ENCODE data around the gene IFNA8. TPM values are rescaled to one million over a fixed set of nuclear protein-coding genes. Genes with fewer than 3 reads are reported as not detected.

Gene IFNA8
- total and polyA plus RNA-seq, 7 experiments from 2014 or later, result not detected

- no peaks in the 10 kb centered on the region for H3K36me3 ChIP-seq (ENCODE audit: control insufficient read depth in 2 of 3, insufficient read depth in 3 of 3, low read length in 3 of 3)
- peak overlapping the region; percentile 28 for H3K4me3 ChIP-seq (ENCODE audit: low read length)
- H3K4me1 Mint-ChIP-seq, result peaks cover 0 to 7% (median 3%) of the 10 kb centered on the region in 7 donors
- POLR2A ChIA-PET, result no interaction called here
- peak overlapping the region; percentile 46 to 77 (median 66) for H3K4me3 Mint-ChIP-seq
- peaks cover 0 to 5% of the 10 kb centered on the region in 2 donors for H3K4me1 ChIP-seq (ENCODE audit: control insufficient read depth in 2 of 2, insufficient read depth in 2 of 2, low read length in 2 of 2)
- DNase-seq (peak in 3 of 9 donors; percentile 6 to 14 (median 7)), ATAC-seq (no peak)
- H3K27me3 ChIP-seq (ENCODE audit: control insufficient read depth in 2 of 2, insufficient read depth in 2 of 2, low read length in 2 of 2), result peaks cover 4 to 11% of the 10 kb centered on the region in 2 donors
- H3K27ac Mint-ChIP-seq, result no peak overlapping the region
- H3K27ac ChIP-seq (ENCODE audit: low read depth, low read length), result no peak overlapping the region
- H3K36me3 Mint-ChIP-seq, result no peaks in the 10 kb centered on the region
- CTCF ChIA-PET, result interaction anchor here (0.8 to 1.0 kb wide), 2 partner anchors 11 to 23 kb away, joined by 3 read pairs; no protein-coding TSS in a partner anchor
- H3K27me3 Mint-ChIP-seq, result peaks cover 36 to 86% (median 54%) of the 10 kb centered on the region in 5 donors
- H3K9me3 Mint-ChIP-seq, result no peaks in the 10 kb centered on the region
- H3K9me3 ChIP-seq (ENCODE audit: control insufficient read depth in 2 of 3, low read length in 3 of 3), result no peaks in the 10 kb centered on the region
- intact Hi-C loops (cut with micrococcal nuclease), result no loop called here
These were observed 6.3 kb upstream of the IFNA8 start for GRCh38 chr9:21402386-21403251.

GRCh38 chr9:21404146-21404545 is 4.8 kb upstream of the IFNA8 start:
- H3K4me1 ChIP-seq (ENCODE audit: control insufficient read depth in 2 of 2, insufficient read depth in 2 of 2, low read length in 2 of 2), result peaks cover 0 to 5% of the 10 kb centered on the region in 2 donors
- H3K4me3 ChIP-seq (ENCODE audit: low read length), result no peak overlapping the region
- no peaks in the 10 kb centered on the region for H3K9me3 ChIP-seq (ENCODE audit: control insufficient read depth in 2 of 3, low read length in 3 of 3)
- no peak overlapping the region for H3K27ac ChIP-seq (ENCODE audit: low read depth, low read length)
- Mint-ChIP-seq H3K27ac (no peak overlapping the region), H3K4me1 (peaks cover 0 to 7% (median 3%) of the 10 kb centered on the region in 7 donors), H3K4me3 (no peak overlapping the region), H3K9me3 (no peaks in the 10 kb centered on the region), H3K27me3 (peaks cover 31 to 73% (median 40%) of the 10 kb centered on the region in 5 donors), H3K36me3 (no peaks in the 10 kb centered on the region)
- no peak for DNase-seq
- no peak for ATAC-seq
- intact Hi-C loops (cut with micrococcal nuclease), result no loop called here
- ChIA-PET POLR2A (no interaction called here), CTCF (no interaction called here)
- peaks cover 4 to 11% of the 10 kb centered on the region in 2 donors for H3K27me3 ChIP-seq (ENCODE audit: control insufficient read depth in 2 of 2, insufficient read depth in 2 of 2, low read length in 2 of 2)
- H3K36me3 ChIP-seq (ENCODE audit: control insufficient read depth in 2 of 3, insufficient read depth in 3 of 3, low read length in 3 of 3), result no peaks in the 10 kb centered on the region

- ChIA-PET POLR2A (interaction anchor here (0.6 kb wide), 1 partner anchor 322 kb away, joined by 3 read pairs; no protein-coding TSS in a partner anchor), CTCF (interaction anchor here (0.6 to 0.7 kb wide), 3 partner anchors 9 to 23 kb away, joined by 3 read pairs; no protein-coding TSS in a partner anchor)
- H3K27ac ChIP-seq (ENCODE audit: low read depth, low read length), result no peak overlapping the region
- DNase-seq (no peak), ATAC-seq (no peak)
- H3K36me3 ChIP-seq (ENCODE audit: control insufficient read depth in 2 of 3, insufficient read depth in 3 of 3, low read length in 3 of 3), result no peaks in the 10 kb centered on the region
- no peaks in the 10 kb centered on the region for H3K9me3 ChIP-seq (ENCODE audit: control insufficient read depth in 2 of 3, low read length in 3 of 3)
- Mint-ChIP-seq H3K9me3 (no peaks in the 10 kb centered on the region), H3K4me1 (peaks cover 0 to 18% (median 16%) of the 10 kb centered on the region in 7 donors), H3K27ac (no peak overlapping the region), H3K36me3 (no peaks in the 10 kb centered on the region), H3K27me3 (peaks cover 0 to 37% (median 10%) of the 10 kb centered on the region in 5 donors), H3K4me3 (no peak overlapping the region)
- peaks cover 0 to 7% of the 10 kb centered on the region in 2 donors for H3K4me1 ChIP-seq (ENCODE audit: control insufficient read depth in 2 of 2, insufficient read depth in 2 of 2, low read length in 2 of 2)
- H3K4me3 ChIP-seq (ENCODE audit: low read length), result no peak overlapping the region
- intact Hi-C loops (cut with micrococcal nuclease), result no loop called here
- H3K27me3 ChIP-seq (ENCODE audit: control insufficient read depth in 2 of 2, insufficient read depth in 2 of 2, low read length in 2 of 2), result no peaks in the 10 kb centered on the region
These were observed 3.2 kb downstream of the IFNA8 start for GRCh38 chr9:21412107-21412506.

GRCh38 chr9:21413151-21413550 is 4.2 kb downstream of the IFNA8 start:
- no peak overlapping the region for H3K27ac Mint-ChIP-seq
- no peak for ATAC-seq
- Histone ChIP-seq H3K36me3 (ENCODE audit: control insufficient read depth in 2 of 3, insufficient read depth in 3 of 3, low read length in 3 of 3) (no peaks in the 10 kb centered on the region), H3K9me3 (ENCODE audit: control insufficient read depth in 2 of 3, low read length in 3 of 3) (no peaks in the 10 kb centered on the region), H3K27ac (ENCODE audit: low read depth, low read length) (no peak overlapping the region), H3K4me3 (ENCODE audit: low read length) (no peak overlapping the region), H3K27me3 (ENCODE audit: control insufficient read depth in 2 of 2, insufficient read depth in 2 of 2, low read length in 2 of 2) (no peaks in the 10 kb centered on the region), H3K4me1 (ENCODE audit: control insufficient read depth in 2 of 2, insufficient read depth in 2 of 2, low read length in 2 of 2) (peaks cover 0 to 7% of the 10 kb centered on the region in 2 donors)
- peaks cover 0 to 36% (median 10%) of the 10 kb centered on the region in 5 donors for H3K27me3 Mint-ChIP-seq
- no peak for DNase-seq
- intact Hi-C loops (cut with micrococcal nuclease), result no loop called here
- H3K4me1 Mint-ChIP-seq, result peaks cover 0 to 18% (median 16%) of the 10 kb centered on the region in 7 donors
- H3K36me3 Mint-ChIP-seq, result no peaks in the 10 kb centered on the region
- H3K9me3 Mint-ChIP-seq, result no peaks in the 10 kb centered on the region
- CTCF ChIA-PET, result no interaction called here
- H3K4me3 Mint-ChIP-seq, result no peak overlapping the region
- POLR2A ChIA-PET, result no interaction called here

- peaks cover 0 to 36% (median 10%) of the 10 kb centered on the region in 5 donors for H3K27me3 Mint-ChIP-seq
- Histone ChIP-seq H3K27ac (ENCODE audit: low read depth, low read length) (no peak overlapping the region), H3K4me3 (ENCODE audit: low read length) (no peak overlapping the region), H3K27me3 (ENCODE audit: control insufficient read depth in 2 of 2, insufficient read depth in 2 of 2, low read length in 2 of 2) (no peaks in the 10 kb centered on the region), H3K9me3 (ENCODE audit: control insufficient read depth in 2 of 3, low read length in 3 of 3) (no peaks in the 10 kb centered on the region), H3K36me3 (ENCODE audit: control insufficient read depth in 2 of 3, insufficient read depth in 3 of 3, low read length in 3 of 3) (no peaks in the 10 kb centered on the region), H3K4me1 (ENCODE audit: control insufficient read depth in 2 of 2, insufficient read depth in 2 of 2, low read length in 2 of 2) (peaks cover 0 to 7% of the 10 kb centered on the region in 2 donors)
- H3K4me3 Mint-ChIP-seq, result peak overlapping the region in 2 of 10 donors; percentile 17 to 36
- ChIA-PET POLR2A (no interaction called here), CTCF (no interaction called here)
- DNase-seq (peak in 5 of 9 donors; percentile 14 to 31 (median 22)), ATAC-seq (peak; percentile 70)
- H3K9me3 Mint-ChIP-seq, result no peaks in the 10 kb centered on the region
- H3K36me3 Mint-ChIP-seq, result no peaks in the 10 kb centered on the region
- intact Hi-C loops (cut with micrococcal nuclease), result no loop called here
- H3K27ac Mint-ChIP-seq, result no peak overlapping the region
- H3K4me1 Mint-ChIP-seq, result peaks cover 0 to 18% (median 16%) of the 10 kb centered on the region in 7 donors
These were observed 4.7 kb downstream of the IFNA8 start for GRCh38 chr9:21413624-21414023.

- Histone ChIP-seq H3K27ac (ENCODE audit: low read depth, low read length) (no peak overlapping the region), H3K4me1 (ENCODE audit: control insufficient read depth in 2 of 2, insufficient read depth in 2 of 2, low read length in 2 of 2) (peaks cover 0 to 7% of the 10 kb centered on the region in 2 donors), H3K9me3 (ENCODE audit: control insufficient read depth in 2 of 3, low read length in 3 of 3) (no peaks in the 10 kb centered on the region), H3K36me3 (ENCODE audit: control insufficient read depth in 2 of 3, insufficient read depth in 3 of 3, low read length in 3 of 3) (no peaks in the 10 kb centered on the region), H3K27me3 (ENCODE audit: control insufficient read depth in 2 of 2, insufficient read depth in 2 of 2, low read length in 2 of 2) (no peaks in the 10 kb centered on the region), H3K4me3 (ENCODE audit: low read length) (no peak overlapping the region)
- intact Hi-C loops (cut with micrococcal nuclease), result no loop called here
- H3K27ac Mint-ChIP-seq, result no peak overlapping the region
- ATAC-seq (no peak), DNase-seq (no peak)
- CTCF ChIA-PET, result no interaction called here
- H3K4me3 Mint-ChIP-seq, result no peak overlapping the region
- H3K4me1 Mint-ChIP-seq, result peaks cover 0 to 18% (median 16%) of the 10 kb centered on the region in 7 donors
- H3K9me3 Mint-ChIP-seq, result no peaks in the 10 kb centered on the region
- peaks cover 0 to 33% (median 10%) of the 10 kb centered on the region in 5 donors for H3K27me3 Mint-ChIP-seq
- POLR2A ChIA-PET, result no interaction called here
- no peaks in the 10 kb centered on the region for H3K36me3 Mint-ChIP-seq
These were observed 5.5 kb downstream of the IFNA8 start for GRCh38 chr9:21414220-21414940.

All from naive thymus-derived CD4-positive, alpha-beta T cell (primary cell).